Stimulated activated CD4-positive, alpha-beta T cell treated with anti-CD3 and anti-CD28 coated beads, Interleukin-2, amount 100 ng/mL, for 48 hours (primary cell): ENCODE results near the gene TKTL2.

Source experiments
- DNase-seq, 2 donors: peaks; one replicate each; pipeline ENCODE4 v3.0.0-alpha.2; 2020

TKTL2 gene, protein sequence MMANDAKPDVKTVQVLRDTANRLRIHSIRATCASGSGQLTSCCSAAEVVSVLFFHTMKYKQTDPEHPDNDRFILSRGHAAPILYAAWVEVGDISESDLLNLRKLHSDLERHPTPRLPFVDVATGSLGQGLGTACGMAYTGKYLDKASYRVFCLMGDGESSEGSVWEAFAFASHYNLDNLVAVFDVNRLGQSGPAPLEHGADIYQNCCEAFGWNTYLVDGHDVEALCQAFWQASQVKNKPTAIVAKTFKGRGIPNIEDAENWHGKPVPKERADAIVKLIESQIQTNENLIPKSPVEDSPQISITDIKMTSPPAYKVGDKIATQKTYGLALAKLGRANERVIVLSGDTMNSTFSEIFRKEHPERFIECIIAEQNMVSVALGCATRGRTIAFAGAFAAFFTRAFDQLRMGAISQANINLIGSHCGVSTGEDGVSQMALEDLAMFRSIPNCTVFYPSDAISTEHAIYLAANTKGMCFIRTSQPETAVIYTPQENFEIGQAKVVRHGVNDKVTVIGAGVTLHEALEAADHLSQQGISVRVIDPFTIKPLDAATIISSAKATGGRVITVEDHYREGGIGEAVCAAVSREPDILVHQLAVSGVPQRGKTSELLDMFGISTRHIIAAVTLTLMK

GRCh38 chr4:163473576-163473975 is at the start of gene TKTL2:
TKTL2 (minus strand) TSS chr4:163473754; CDS start chr4:163473734, 20 bp downstream.
- no peak for DNase-seq

- no peak for DNase-seq
Measured at GRCh38 chr4:163515198-163515597, 41.6 kb upstream of the TKTL2 start.

- DNase-seq: no peak
Measured at GRCh38 chr4:163505374-163505773, 31.8 kb upstream of the TKTL2 start.

DNA sequence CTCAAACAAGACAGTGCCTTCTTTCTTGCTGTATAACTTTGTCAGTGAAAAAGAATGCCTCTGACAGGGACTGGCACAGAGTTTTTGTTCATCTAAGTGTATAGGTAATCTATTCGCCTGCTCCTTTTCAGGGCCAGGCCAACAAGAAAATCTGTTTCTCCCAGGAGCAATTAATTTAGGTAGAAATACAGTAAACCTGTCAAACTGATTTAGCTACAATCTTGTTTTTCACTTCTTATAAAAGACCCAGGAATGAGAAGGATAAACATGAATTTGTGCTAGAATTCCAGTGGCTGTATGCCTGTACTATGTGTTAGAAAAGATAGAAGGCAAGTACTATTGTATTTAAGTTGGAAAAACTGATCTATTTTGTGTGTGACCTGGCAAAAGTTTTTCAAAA is 27.0 kb upstream of the TKTL2 start:
- DNase-seq: no peak

DNA sequence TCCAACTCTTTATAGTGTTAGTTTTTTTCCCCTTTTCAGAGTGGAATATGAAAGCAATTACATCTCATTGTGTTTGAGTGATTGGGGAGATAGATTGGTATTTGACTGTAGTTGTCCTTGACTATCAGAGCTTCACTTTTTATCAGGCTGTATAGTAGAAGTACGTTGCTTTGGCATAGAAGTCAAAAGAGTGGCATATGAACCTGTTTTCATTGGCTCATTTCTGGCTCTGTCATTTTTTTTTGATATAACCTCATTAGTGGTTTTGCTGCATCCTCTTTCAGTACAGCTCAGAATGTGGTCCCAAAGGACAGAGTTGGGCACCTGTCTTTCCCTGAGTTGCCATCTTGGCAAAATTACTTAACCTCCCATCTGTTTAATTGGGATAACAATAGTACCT is 22.3 kb upstream of the TKTL2 start:
- DNase-seq: no peak

- DNase-seq: peak; percentile 75 to 78
Measured at GRCh38 chr4:163494360-163495241, 21.0 kb upstream of the TKTL2 start, which contains the start of gene TMA16. TMA16 (plus strand) TSS chr4:163494690; CDS start chr4:163494802, 112 bp downstream.

GRCh38 chr4:163493643-163494359 is 20.2 kb upstream of the TKTL2 start:
- DNase-seq: peak in 1 of 2 donors; percentile 4

DNA sequence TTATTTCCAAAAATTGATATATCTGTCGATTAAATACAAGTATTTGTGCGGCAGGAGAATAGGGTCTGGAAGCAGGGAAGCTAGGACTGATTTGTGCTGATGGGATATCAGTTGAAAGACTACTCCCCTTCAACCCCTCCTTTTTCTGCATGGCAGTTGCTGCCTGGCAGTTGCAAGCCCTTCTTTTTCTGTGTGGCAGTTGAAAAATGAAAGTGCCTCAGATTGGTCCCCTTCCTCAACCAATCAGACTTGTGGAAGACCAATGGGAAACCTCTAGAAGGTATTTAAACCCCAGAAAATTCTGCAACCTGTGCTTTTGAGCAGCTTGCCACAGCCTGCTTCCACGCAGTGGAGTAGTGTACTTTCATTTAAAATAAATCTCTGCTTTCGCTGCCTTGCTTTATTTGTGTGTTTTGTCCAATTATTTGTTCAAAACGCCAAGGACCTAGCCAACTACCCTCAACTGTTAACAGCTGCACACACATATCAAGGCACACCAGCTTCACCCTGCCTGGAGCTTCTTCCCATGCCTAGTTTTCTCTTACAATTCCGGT is 19.5 kb upstream of the TKTL2 start:
- no peak for DNase-seq

DNA sequence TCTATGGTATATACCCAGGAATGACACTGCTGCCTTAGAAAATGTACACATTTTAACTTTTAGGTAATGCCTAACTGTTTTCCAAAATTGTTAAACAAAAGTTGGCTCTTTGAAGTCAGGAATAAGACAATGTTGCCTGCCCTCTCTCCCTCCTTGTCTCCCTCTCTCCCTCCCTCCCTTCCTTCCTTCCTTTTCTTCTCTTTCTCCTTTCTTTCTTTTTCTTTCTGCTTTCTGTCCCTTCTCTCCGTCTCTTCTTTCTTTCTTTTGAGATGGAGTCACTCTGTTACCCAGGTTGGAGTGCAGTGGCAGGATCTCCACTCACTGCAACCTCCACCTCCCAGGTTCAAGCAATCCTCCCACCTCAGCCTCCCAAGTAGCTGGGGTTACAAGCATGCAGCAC is 16.4 kb upstream of the TKTL2 start:
- no peak for DNase-seq

DNA sequence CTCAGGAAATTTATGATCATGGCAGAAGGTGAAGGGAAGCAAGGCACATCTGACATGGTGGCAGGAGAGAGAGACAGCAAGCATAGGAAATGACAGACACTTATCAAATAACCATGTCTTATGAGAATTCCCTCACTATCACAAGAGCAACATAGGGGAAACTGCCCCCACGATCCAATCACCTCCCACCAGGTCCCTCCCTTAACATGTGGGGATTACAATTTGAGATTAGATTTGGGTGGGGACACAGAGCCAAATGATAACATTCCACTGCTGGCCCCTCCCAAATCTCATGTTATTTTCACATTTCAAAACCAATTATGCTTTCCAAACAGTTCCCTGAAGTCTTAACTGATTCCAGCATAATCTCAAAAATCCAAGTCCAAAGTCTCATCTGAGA is 12.8 kb upstream of the TKTL2 start:
- DNase-seq: no peak

GRCh38 chr4:163485589-163485988 is 12.0 kb upstream of the TKTL2 start:
- no peak for DNase-seq

DNA sequence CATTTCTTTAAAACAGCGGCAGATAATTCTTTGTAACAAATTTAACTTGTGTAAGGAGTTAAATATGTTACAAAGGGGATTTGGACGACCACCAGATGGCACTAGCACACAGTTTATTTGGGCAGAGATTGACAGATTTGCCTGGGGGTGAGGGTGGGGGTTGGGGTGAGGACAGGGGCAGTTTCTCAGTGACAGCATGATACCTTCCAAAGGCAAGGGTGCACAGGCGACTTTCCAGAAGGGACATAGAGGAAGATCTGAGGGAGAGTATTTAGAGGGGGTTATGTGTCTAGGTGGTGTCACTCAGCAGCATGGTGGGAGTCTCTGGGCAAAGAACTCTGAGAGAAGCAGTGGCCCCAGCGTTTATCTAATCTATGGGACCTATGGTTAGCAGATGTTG is 11.4 kb upstream of the TKTL2 start:
- peak; percentile 42 to 52 for DNase-seq

GRCh38 chr4:163482190-163482589 is 8.6 kb upstream of the TKTL2 start:
- no peak for DNase-seq

GRCh38 chr4:163476761-163477438 is 3.3 kb upstream of the TKTL2 start:
- DNase-seq: no peak

GRCh38 chr4:163474027-163474426 is 473 bp upstream of the TKTL2 start:
- DNase-seq: no peak

DNA sequence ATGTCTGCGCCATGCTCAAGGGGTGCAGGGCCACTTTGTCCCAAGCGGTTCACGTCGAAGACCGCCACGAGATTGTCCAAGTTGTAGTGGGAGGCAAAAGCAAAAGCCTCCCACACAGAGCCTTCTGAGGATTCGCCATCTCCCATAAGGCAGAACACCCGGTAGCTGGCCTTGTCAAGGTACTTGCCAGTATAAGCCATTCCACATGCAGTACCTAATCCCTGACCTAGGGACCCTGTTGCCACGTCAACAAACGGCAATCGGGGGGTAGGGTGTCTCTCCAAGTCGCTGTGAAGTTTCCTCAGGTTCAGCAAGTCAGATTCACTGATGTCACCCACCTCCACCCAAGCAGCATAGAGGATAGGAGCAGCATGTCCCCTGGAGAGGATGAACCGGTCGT is 424 bp downstream of the TKTL2 start:
- DNase-seq: no peak

DNA sequence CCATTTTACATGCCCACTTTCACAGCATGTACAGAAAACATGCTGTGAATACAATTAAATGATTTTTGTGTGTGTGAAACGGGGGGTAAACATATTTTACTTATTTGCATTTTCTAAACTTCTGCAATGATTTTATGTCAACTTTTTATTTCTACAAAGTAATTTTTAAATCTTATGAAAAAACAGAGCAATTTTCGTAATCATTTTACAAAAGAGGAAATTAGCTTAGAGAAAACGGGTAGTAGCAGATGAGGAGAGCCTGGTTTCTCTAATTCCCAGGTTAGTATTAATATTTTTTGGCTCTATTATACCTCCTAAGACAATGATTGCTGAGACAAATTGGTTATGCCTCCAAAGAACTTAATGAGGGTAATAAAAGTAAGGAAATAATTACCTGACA is 3.2 kb downstream of the TKTL2 start:
- no peak for DNase-seq

DNA sequence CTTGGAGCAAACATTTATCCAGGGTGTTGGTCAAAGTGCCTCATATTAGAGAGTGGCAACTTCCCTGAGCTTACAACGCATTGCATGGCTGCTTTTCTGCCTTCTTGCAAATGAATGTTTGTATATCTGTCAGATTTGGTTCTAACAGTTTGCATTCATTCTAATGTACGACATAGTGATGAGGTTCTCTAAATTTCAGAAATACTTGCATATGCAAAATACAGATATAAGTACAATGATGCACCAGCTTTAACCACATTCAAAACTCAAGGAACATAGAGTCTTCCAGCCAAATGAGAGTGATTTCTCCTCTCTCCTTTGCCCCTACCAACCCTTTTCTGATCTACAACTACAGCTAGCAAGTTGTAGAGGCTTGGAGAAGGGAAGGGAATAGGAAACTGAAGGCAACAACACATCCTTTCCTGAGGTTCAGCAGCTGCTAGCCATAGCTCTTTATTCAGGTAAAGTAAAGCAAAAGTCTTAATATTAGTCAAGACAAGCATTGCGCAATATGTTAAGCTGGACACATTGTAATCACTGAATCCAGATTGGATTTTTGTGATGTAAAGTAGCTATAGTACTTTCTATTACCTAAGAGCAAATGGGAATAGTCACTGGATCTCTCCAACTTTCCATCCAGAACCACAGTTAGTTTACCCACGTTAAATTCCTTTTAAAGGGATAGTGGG is 6.3 kb downstream of the TKTL2 start:
- DNase-seq: no peak

- no peak for DNase-seq
Measured at GRCh38 chr4:163462556-163462955, 11.0 kb downstream of the TKTL2 start.

- no peak for DNase-seq
Measured at GRCh38 chr4:163448540-163449203, 24.9 kb downstream of the TKTL2 start.

DNA sequence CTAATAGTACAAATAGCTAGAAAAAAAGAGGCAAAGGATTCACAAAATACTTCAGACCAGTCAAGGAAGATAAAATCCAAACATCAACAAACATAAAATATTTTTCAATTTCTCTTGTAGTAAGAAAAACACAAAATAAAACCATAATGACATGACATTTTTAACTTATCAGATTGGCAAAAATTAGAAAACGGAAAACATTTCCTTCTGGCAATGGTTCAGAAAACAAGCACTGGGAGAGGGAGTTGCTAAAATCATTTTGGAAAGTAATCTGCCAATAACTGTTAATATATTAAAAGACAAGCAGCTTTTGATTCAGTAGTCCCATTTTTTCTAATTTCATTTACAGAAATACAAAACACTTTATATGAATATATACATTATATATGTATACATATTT is 26.1 kb downstream of the TKTL2 start:
- no peak for DNase-seq
